Suppressor macrophage treated with lipopolysaccharide for 4 hours (primary cell): ENCODE results near the gene DUSP28.

Experiments
- DNase-seq: peaks from one replicate; pipeline ENCODE4 v3.0.0-alpha.2; 2020

DUSP28 gene

GRCh38 chr2:240601061-240601830, 41.1 kb downstream of the DUSP28 start:
- DNase-seq = no peak

- DNase-seq = no peak
Observed at GRCh38 chr2:240601831-240602160, 41.6 kb downstream of the DUSP28 start.

GRCh38 chr2:240602266-240603050, 42.3 kb downstream of the DUSP28 start:
- DNase-seq = no peak

GRCh38 chr2:240603081-240603835, 43.1 kb downstream of the DUSP28 start:
- DNase-seq = no peak

- DNase-seq = no peak
Observed at GRCh38 chr2:240603846-240604245, 43.7 kb downstream of the DUSP28 start.

- DNase-seq = peak; percentile 86
Observed at GRCh38 chr2:240604291-240604938, 44.3 kb downstream of the DUSP28 start.

GRCh38 chr2:240604939-240605716, 45.0 kb downstream of the DUSP28 start:
- no peak for DNase-seq

- DNase-seq = no peak
Observed at GRCh38 chr2:240605867-240606743, 45.9 kb downstream of the DUSP28 start.

- DNase-seq = peak; percentile 56
Observed at GRCh38 chr2:240611601-240612210, 51.5 kb downstream of the DUSP28 start.
